Stomach (tissue), 9 donors: ENCODE results near the gene TBC1D14. TPM values are rescaled to one million over a fixed set of nuclear protein-coding genes. Genes with fewer than 3 reads are reported as not detected.
A peak's percentile ranks its signal among the peaks of the same experiment; 100 is the strongest.

Experiments
- DNase-seq, 2 donors: peaks; one replicate each; pipeline versions ENCODE4 v3.0.0 to v3.0.0-alpha.2; 2013 to 2019
- H3K27ac ChIP-seq, 5 donors: fragments of 200-600 bp in 4 of 5; sonication (generic) in 4 of 5; one replicate each; pipeline ENCODE4 v1.5.1; 2013 to 2019; ENCODE audit warnings: mild to moderate bottlenecking in 1 of 5, moderate library complexity in 1 of 5
- H3K27me3 ChIP-seq, 3 donors: fragments of 200-600 bp; sonication (generic); one replicate each; pipeline ENCODE4 v1.5.1; 2017 to 2019; ENCODE audit warnings: mixed run types in 1 of 3
- H3K36me3 ChIP-seq, 4 donors: fragments of 200-600 bp; sonication (generic); 1 replicate in 3 of 4; 2 replicates in 1 of 4; pipeline ENCODE4 v1.5.1; 2016 to 2019
- H3K4me1 ChIP-seq, 4 donors: fragments of 200-600 bp; sonication (generic); one replicate each; pipeline ENCODE4 v1.5.1; 2016 to 2019
- H3K4me3 ChIP-seq, 4 donors: fragments of 200-600 bp; sonication (generic) in 3 of 4; one replicate each; pipeline ENCODE4 v1.5.1; 2016 to 2019; ENCODE audit warnings: mild to moderate bottlenecking in 1 of 4
- H3K9me3 ChIP-seq, 4 donors: fragments of 200-600 bp; sonication (generic); one replicate each; pipeline ENCODE4 v1.5.1; 2016 to 2019
- EP300 ChIP-seq: sonication (generic); formaldehyde crosslinking; IDR thresholded peaks from one replicate; pipeline ENCODE4 v1.6.1; 2017; ENCODE audit warnings: antibody characterized with exemption
- POLR2A ChIP-seq, 4 donors: fragments of 450-650 bp; IDR thresholded peaks; one replicate each; pipeline ENCODE4 v1.6.1; 2016; ENCODE audit warnings: antibody characterized with exemption in 4 of 4, control low read depth in 2 of 4, mild to moderate bottlenecking in 1 of 4, moderate library complexity in 1 of 4
- POLR2AphosphoS5 ChIP-seq, 3 donors: sonication (generic); formaldehyde crosslinking; IDR thresholded peaks; one replicate each; pipeline ENCODE4 v1.6.1; 2016; ENCODE audit warnings: antibody characterized with exemption in 3 of 3
- WGBS, 5 donors: extraction: QIAGEN DNeasy Blood & Tissue Kit in 3 of 5; methylation state at CpG; one replicate each; pipeline versions ENCODE4 v1.1.5 to v1.1.7; 2013 to 2018; 5-methylcytosine and 5-hydroxymethylcytosine counted together
- intact Hi-C: fragments of 100-400 bp; cut with DNase I; formaldehyde crosslinking; loops from one replicate; pipeline ENCODE4 v1.15.1; 2023; ENCODE audit warnings: low total_unique reads
- polyA plus RNA-seq, 3 donors: library from polyadenylated mRNA; stranded (reverse); fragments of 200-250 nt; gene quantifications; one replicate each; pipeline ENCODE4 v1.2.3, GENCODE V29; 2013
- total RNA-seq, 5 donors: library from RNA; depleted of rRNA; stranded (reverse); fragments of >200 nt; gene quantifications; one replicate each; pipeline versions ENCODE4 v1.1.0 to v1.2.3, GENCODE V29; 2014 to 2016
- TF ChIP-seq, protein P1 (sequence below), 7 experiments: fragments of 450-650 bp in 4 of 7; fragments of 200-600 bp in 3 of 7; sonication (generic) in 3 of 7; IDR thresholded peaks; one replicate each; pipeline ENCODE4 v1.5.1; 2016 to 2019; ENCODE audit warnings: antibody characterized with exemption in 7 of 7, control low read depth in 2 of 7, mild to moderate bottlenecking in 1 of 7
- donor health status: healthy with polysubstance abuse.
- donor health status: Bipolar disorder and iron deficiency.
- donor health status: healthy.

TBC1D14 gene
- total and polyA plus RNA-seq, 8 donors: 19.5 to 72.4 (median 40.4) TPM

DNA sequence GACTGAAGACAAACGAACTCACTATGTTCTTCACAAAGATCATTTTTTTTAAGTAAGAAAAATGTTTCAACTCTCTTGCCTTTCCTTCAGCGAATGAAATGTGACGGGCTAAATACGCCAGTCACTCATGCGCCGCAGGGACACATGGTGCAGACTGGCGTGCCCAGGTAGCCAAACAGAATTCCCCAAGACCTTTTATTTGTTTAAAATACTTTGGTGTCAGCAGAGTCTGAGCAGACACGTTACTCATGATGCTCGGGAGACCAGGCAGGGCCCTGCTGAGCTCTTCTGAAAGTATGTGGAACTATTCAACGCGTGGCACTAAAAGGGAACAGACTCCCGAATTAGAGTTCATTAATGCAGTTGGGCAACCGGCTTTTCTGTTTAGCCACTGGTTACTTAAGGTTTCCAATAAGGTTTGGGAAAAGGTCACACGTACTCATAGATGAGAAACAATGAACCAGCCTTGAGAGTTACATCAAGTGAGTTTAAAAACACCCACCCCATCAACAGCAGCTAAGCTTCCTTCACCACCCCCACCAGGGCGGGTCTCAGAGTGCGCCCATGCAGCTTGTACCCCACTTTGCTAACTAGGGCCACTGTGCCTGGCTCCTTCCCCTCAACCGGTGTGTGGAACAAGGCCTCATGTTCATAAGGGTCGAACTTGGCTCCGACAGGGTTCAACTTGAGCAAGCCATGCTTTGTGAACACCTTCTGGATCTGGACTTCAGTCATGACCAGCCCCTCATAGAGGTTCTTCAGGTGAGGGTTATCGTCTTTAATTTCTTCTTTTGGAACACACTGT is 150.9 kb downstream of the TBC1D14 start:
- peaks cover 0 to 33% (median 17%) of the 10 kb centered on the region in 4 donors for H3K4me1 ChIP-seq
- H3K4me3 ChIP-seq: no peak overlapping the region
- WGBS, 5 donors: 76 to 86% (median 85%) methylated on average over 20 of the region's 20 CpGs
- DNase-seq: no peak
- intact Hi-C loops: no loop called here
- TF ChIP-seq EP300 (no peak), POLR2A (IDR thresholded peaks at IDR 0.05) (no peak), POLR2AphosphoS5 (IDR thresholded peaks at IDR 0.05) (peak in 1 of 3 donors; percentile 5)
- TF ChIP-seq, protein P1, sequence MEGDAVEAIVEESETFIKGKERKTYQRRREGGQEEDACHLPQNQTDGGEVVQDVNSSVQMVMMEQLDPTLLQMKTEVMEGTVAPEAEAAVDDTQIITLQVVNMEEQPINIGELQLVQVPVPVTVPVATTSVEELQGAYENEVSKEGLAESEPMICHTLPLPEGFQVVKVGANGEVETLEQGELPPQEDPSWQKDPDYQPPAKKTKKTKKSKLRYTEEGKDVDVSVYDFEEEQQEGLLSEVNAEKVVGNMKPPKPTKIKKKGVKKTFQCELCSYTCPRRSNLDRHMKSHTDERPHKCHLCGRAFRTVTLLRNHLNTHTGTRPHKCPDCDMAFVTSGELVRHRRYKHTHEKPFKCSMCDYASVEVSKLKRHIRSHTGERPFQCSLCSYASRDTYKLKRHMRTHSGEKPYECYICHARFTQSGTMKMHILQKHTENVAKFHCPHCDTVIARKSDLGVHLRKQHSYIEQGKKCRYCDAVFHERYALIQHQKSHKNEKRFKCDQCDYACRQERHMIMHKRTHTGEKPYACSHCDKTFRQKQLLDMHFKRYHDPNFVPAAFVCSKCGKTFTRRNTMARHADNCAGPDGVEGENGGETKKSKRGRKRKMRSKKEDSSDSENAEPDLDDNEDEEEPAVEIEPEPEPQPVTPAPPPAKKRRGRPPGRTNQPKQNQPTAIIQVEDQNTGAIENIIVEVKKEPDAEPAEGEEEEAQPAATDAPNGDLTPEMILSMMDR (IDR thresholded peaks at IDR 0.05): no peak
- no peaks in the 10 kb centered on the region for H3K27me3 ChIP-seq
- H3K27ac ChIP-seq: peak overlapping the region in 2 of 5 donors; percentile 41 to 62
- peaks cover 43 to 87% (median 81%) of the 10 kb centered on the region in 4 donors for H3K36me3 ChIP-seq
- no peaks in the 10 kb centered on the region for H3K9me3 ChIP-seq

DNA sequence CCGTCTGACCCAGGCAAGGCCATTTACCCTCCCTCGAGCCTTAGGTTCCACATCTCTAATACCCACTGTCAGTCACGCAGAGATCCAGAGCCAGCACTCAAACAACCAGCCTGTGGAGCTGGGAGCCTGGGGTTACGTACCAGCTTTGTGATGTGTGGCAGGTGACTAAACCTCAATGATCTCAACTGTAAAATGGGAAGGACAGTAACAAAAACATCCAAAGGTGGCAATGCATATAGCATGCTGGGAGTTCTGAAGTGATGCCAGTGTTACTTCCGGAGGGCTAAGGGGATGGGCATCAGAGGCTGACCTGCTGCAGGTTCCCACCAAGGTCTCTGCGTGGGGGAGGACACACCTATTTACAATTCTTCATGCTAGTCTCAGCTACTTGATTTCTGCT is 152.2 kb downstream of the TBC1D14 start:
- Histone ChIP-seq H3K27me3 (no peaks in the 10 kb centered on the region), H3K9me3 (no peaks in the 10 kb centered on the region), H3K36me3 (peaks cover 39 to 74% (median 69%) of the 10 kb centered on the region in 4 donors), H3K4me1 (peaks cover 11 to 46% (median 28%) of the 10 kb centered on the region in 4 donors), H3K4me3 (no peak overlapping the region), H3K27ac (peak overlapping the region in 2 of 5 donors; percentile 1 to 62)
- intact Hi-C loops: no loop called here
- 86 to 93% (median 91%) methylated on average over 6 of the region's 6 CpGs for WGBS, 5 donors
- TF ChIP-seq POLR2A (IDR thresholded peaks at IDR 0.05): no peak
- TF ChIP-seq, protein P1 (IDR thresholded peaks at IDR 0.05): no peak
- no peak for TF ChIP-seq POLR2AphosphoS5 (IDR thresholded peaks at IDR 0.05)
- no peak for TF ChIP-seq EP300
- DNase-seq: no peak

DNA sequence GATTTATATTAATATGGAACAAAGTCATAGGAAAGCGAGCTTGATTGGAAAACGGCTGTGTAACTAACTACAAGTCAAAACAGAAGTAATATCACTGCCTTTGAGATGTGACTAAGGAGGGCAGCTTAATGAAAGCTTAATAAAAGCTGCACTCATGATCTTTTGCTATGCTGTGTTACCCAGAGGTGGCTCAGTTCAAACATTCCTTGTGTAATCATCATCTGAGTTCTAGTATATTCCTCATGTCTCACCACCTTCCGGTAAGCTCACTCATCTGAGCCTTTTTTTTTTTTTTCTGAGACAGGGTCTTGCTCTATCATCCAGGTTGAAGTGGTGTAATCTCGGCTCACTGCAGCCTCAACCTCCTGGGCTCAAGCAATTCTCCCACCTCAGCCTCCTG is 153.2 kb downstream of the TBC1D14 start:
- Histone ChIP-seq H3K4me3 (no peak overlapping the region), H3K36me3 (peaks cover 39 to 71% (median 61%) of the 10 kb centered on the region in 4 donors), H3K27ac (no peak overlapping the region), H3K9me3 (no peaks in the 10 kb centered on the region), H3K4me1 (peaks cover 17 to 53% (median 36%) of the 10 kb centered on the region in 4 donors), H3K27me3 (no peaks in the 10 kb centered on the region)
- TF ChIP-seq POLR2A (IDR thresholded peaks at IDR 0.05) (no peak), POLR2AphosphoS5 (IDR thresholded peaks at IDR 0.05) (no peak), EP300 (no peak)
- TF ChIP-seq, protein P1 (IDR thresholded peaks at IDR 0.05): no peak
- WGBS, 5 donors: 91 to 96% (median 93%) methylated on average over 4 of the region's 4 CpGs
- intact Hi-C loops: no loop called here
- DNase-seq: no peak

DNA sequence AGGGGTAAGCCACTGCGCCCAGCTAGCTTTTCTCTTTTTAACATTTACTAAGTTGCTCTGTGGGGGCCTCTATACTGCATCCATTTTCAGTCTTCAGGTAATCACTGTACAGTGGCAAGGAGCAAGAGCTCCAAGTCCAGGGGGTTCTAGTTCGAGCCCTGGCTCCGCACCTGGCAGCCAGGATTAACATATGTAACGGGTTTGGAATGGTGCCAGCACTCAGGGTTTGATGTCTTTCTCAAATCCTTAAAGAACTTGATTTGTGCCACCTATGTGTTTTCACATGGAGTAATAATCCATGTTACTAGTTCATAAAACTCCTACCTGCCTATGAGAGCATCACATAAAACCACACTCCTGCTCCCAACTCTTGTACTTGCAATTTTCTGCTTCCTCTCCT is 153.7 kb downstream of the TBC1D14 start:
- intact Hi-C loops: no loop called here
- H3K27me3 ChIP-seq: no peaks in the 10 kb centered on the region
- H3K27ac ChIP-seq: no peak overlapping the region
- no peak for TF ChIP-seq POLR2A (IDR thresholded peaks at IDR 0.05)
- TF ChIP-seq EP300: no peak
- TF ChIP-seq, protein P1 (IDR thresholded peaks at IDR 0.05): no peak
- no peak for TF ChIP-seq POLR2AphosphoS5 (IDR thresholded peaks at IDR 0.05)
- no peak overlapping the region for H3K4me3 ChIP-seq
- DNase-seq: no peak
- WGBS, 5 donors: 75 to 85% (median 81%) methylated on average over 4 of the region's 4 CpGs
- peaks cover 39 to 66% (median 58%) of the 10 kb centered on the region in 4 donors for H3K36me3 ChIP-seq
- peaks cover 17 to 53% (median 35%) of the 10 kb centered on the region in 4 donors for H3K4me1 ChIP-seq
- H3K9me3 ChIP-seq: no peaks in the 10 kb centered on the region
